ENCODE data around the gene DLAT. TPM values are rescaled to one million over a fixed set of nuclear protein-coding genes. Genes with fewer than 3 reads are reported as not detected.

The DLAT gene
- total RNA-seq, result 10 to 100 TPM; 27.2 to 32.4 (median 29.4) TPM

DNA sequence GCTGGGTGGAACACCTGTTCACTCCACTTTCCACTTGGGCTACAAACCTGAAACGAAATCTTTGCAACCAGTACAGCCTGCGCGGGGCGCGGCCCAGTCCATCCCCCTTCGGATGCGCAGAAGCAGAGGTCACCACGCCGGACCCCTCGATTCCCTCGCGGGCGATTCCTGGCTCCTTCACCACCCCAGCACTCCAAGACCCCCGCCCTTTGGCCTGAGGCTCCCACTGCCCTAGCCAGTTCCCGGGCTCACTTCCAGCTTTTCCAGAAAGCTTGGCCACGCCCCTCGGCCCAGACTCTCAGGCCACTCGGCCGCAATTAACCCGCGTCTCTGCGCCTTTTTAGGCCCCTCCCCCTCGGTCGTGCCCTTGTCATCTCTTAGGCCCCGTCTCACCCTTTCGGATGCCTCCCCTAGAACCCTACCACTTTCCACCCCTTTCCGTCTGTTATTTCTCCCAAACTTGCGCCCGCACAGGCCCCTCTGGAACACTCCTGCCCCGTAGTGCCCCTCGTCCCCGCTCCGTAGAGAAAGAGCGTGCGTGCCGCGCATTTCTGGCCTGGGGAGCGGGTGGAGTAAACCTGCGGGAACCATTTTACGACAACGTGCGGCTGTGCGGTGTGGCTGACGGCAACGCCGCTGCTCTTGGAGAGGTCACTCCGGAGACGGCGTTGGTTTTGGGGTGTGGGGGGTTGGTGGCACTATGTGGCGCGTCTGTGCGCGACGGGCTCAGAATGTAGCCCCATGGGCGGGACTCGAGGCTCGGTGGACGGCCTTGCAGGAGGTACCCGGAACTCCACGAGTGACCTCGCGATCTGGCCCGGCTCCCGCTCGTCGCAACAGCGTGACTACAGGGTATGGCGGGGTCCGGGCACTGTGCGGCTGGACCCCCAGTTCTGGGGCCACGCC is at the start of gene DLAT:
DLAT (plus strand) TSS at position 636 of the 906 bp plus-strand sequence; CDS start at position 701, 65 bp downstream.
- intact Hi-C loops (cut with DNase I), result no loop called here
- TF ChIP-seq POLR2A (IDR thresholded peaks at IDR 0.05; ENCODE audit: low read depth), result peak; percentile 48
- no peak for TF ChIP-seq EP300 (IDR thresholded peaks at IDR 0.05)
- TF ChIP-seq POLR2AphosphoS5 (IDR thresholded peaks at IDR 0.05), result peak; percentile 76 to 80
- TF ChIP-seq, protein P1, sequence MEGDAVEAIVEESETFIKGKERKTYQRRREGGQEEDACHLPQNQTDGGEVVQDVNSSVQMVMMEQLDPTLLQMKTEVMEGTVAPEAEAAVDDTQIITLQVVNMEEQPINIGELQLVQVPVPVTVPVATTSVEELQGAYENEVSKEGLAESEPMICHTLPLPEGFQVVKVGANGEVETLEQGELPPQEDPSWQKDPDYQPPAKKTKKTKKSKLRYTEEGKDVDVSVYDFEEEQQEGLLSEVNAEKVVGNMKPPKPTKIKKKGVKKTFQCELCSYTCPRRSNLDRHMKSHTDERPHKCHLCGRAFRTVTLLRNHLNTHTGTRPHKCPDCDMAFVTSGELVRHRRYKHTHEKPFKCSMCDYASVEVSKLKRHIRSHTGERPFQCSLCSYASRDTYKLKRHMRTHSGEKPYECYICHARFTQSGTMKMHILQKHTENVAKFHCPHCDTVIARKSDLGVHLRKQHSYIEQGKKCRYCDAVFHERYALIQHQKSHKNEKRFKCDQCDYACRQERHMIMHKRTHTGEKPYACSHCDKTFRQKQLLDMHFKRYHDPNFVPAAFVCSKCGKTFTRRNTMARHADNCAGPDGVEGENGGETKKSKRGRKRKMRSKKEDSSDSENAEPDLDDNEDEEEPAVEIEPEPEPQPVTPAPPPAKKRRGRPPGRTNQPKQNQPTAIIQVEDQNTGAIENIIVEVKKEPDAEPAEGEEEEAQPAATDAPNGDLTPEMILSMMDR (IDR thresholded peaks at IDR 0.05), result no peak
- under 1% methylated on average over 52 of the region's 71 CpGs for WGBS
- Histone ChIP-seq H3K9me3 (no peaks in the 10 kb centered on the region), H3K36me3 (peaks cover 18 to 52% (median 27%) of the 10 kb centered on the region in 4 donors), H3K27ac (replicated peaks in 1 of 4) (peak within 1 kb of the TSS; percentile 90 to 96 (median 92)), H3K27me3 (no peaks in the 10 kb centered on the region), H3K4me1 (peaks cover 7 to 26% (median 19%) of the 10 kb centered on the region in 4 donors), H3K4me3 (peak within 1 kb of the TSS; percentile 70 to 95 (median 89))
- peak; percentile 94 for DNase-seq (ENCODE audit: extremely low spot score)

DNA sequence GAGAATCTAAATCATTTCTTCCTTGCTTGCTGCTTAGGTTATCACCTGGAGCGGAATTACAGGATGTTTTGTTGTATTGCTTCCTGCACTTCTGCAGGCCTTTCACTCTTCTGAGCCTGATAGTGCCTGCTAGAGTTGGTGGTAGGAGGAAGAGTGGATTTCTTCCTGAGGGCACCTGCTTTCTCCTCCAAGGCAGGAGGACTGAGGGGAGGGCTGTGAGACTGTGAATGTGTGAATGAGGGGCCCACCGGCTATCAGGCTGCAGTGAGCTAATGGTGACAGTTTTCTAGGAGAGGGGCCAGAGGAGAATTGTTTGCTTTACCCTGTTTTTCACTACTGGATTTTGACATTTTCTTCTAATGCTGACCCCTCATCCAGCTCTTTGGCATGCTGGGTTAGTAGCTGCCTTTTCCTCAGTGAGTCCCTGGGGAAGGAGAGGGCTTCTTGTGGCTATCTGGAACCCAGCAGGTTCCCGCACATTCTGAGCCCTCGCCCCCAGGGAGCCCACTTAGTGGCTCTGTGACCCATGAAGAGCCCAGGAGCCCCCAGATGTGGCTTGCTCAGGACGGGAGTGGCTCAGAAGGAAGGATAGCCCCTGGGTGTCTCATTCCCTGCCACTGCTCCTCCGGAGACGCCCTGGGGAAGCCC is 49.0 kb upstream of the DLAT start:
- peaks cover 26 to 60% (median 52%) of the 10 kb centered on the region in 4 donors for H3K4me1 ChIP-seq
- H3K4me3 ChIP-seq, result peak overlapping the region; percentile 83 to 92 (median 88)
- H3K27me3 ChIP-seq, result no peaks in the 10 kb centered on the region
- intact Hi-C loops (cut with DNase I), result no loop called here
- peaks cover 7 to 19% (median 9%) of the 10 kb centered on the region in 4 donors for H3K36me3 ChIP-seq
- no peaks in the 10 kb centered on the region for H3K9me3 ChIP-seq
- no peak for DNase-seq (ENCODE audit: extremely low spot score)
- 46% methylated on average over 7 of the region's 7 CpGs for WGBS
- peak overlapping the region; percentile 97 to 99 (median 98) for H3K27ac ChIP-seq (replicated peaks in 1 of 4)
- TF ChIP-seq EP300 (IDR thresholded peaks at IDR 0.05), result no peak
- TF ChIP-seq POLR2A (IDR thresholded peaks at IDR 0.05; ENCODE audit: low read depth), result no peak

DNA sequence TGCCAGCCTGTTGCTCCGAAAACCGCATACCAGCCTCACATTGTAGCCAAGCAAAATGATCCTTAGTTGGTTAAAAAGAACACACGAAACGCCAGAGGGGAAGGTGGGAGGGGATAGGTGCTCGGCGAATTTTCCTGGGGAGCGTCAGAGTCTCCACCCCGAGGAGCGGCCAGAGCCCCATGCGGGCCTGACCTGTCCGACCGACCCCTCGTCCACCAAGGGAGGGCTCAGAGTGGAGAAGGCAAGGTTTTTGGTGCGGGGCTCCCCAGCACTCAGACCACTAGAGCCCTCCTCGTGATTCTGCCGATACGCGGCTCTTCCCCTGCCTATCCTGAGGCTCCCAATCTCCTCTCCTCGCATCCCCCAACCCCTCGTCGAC is 48.5 kb upstream of the DLAT start:
- no peak for DNase-seq (ENCODE audit: extremely low spot score)
- Histone ChIP-seq H3K27ac (replicated peaks in 1 of 4) (peak overlapping the region; percentile 97 to 99 (median 98)), H3K27me3 (no peaks in the 10 kb centered on the region), H3K36me3 (peaks cover 11 to 23% (median 13%) of the 10 kb centered on the region in 4 donors), H3K4me3 (peak overlapping the region; percentile 83 to 92 (median 88)), H3K4me1 (peaks cover 26 to 64% (median 57%) of the 10 kb centered on the region in 4 donors), H3K9me3 (no peaks in the 10 kb centered on the region)
- 28% methylated on average over 13 of the region's 21 CpGs for WGBS
- intact Hi-C loops (cut with DNase I), result no loop called here
- TF ChIP-seq EP300 (IDR thresholded peaks at IDR 0.05), result no peak
- TF ChIP-seq, protein P1 (IDR thresholded peaks at IDR 0.05), result no peak
- peak; percentile 37 to 94 for TF ChIP-seq POLR2AphosphoS5 (IDR thresholded peaks at IDR 0.05)
- TF ChIP-seq POLR2A (IDR thresholded peaks at IDR 0.05; ENCODE audit: low read depth), result peak; percentile 22

DNA sequence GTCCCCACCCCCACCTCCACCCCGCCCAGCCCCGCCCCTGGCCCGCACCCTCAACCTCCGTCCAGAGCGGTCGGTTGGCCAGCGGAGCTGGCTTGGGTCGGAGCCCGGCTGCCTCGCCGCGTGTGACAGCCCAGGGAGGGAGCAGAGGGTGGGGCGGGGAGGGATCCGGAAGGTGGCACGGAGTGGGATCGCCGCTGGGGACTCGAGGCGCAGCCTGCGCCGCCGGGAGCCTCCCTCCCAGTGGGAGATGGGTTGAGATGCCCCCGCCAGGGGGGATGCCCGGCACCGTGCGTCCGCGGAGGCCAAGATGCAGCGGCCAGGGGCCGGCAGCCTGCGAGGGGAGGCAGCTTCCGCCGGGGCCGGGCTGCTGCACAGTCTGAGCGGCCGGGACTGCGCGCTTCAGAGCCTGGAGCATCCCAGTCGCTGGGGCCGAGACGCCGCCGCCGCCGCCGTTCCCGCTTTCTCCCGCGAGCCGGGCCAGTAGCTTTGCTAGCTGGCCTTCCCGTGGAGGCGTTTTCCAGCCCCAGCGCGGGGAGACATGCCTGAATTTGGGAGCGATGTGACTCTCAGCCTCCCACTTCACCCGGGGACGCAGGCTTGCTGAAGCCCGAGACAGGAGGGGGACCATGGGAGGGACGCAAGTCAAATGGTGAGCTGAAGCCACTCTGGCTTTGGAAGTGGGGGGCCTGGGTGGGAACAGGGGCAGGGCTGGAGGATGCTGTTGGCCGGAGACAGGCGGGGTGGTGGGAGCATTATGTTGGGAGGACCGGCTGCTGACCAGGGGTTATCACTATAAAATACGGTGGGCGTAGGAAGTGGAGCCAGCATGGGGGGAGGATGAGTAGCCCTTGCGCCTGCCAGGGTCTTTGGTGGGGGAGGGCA is 47.8 kb upstream of the DLAT start:
- TF ChIP-seq POLR2A (IDR thresholded peaks at IDR 0.05; ENCODE audit: low read depth) (no peak), EP300 (IDR thresholded peaks at IDR 0.05) (no peak), POLR2AphosphoS5 (IDR thresholded peaks at IDR 0.05) (peak; percentile 58 to 91)
- TF ChIP-seq, protein P1 (IDR thresholded peaks at IDR 0.05), result peak in 1 of 3 experiments; percentile 10
- 5% methylated on average over 13 of the region's 65 CpGs for WGBS
- intact Hi-C loops (cut with DNase I), result no loop called here
- Histone ChIP-seq H3K4me1 (peaks cover 29 to 71% (median 63%) of the 10 kb centered on the region in 4 donors), H3K36me3 (peaks cover 11 to 20% (median 13%) of the 10 kb centered on the region in 4 donors), H3K9me3 (no peaks in the 10 kb centered on the region), H3K27me3 (no peaks in the 10 kb centered on the region), H3K4me3 (peak overlapping the region; percentile 83 to 92 (median 88)), H3K27ac (replicated peaks in 1 of 4) (peak overlapping the region; percentile 97 to 99 (median 98))
- no peak for DNase-seq (ENCODE audit: extremely low spot score)

Measured in esophagus muscularis mucosa (tissue), 4 donors.